Body of pancreas (tissue), 4 donors: Measurements from ENCODE around the gene TMEM150C.

Source experiments
- POLR2A ChIP-seq, 3 donors: fragments of 450-650 bp; IDR thresholded peaks; one replicate each; pipeline ENCODE4 v1.6.1; 2016; ENCODE audit warnings: antibody characterized with exemption in 3 of 3, mild to moderate bottlenecking in 2 of 3
- TF ChIP-seq, protein P1 (sequence below), 7 experiments: fragments of 450-650 bp in 4 of 7; fragments of 200-600 bp in 3 of 7; sonication (generic) in 3 of 7; IDR thresholded peaks; one replicate each; pipeline ENCODE4 v1.5.1; 2016 to 2019; ENCODE audit warnings: antibody characterized with exemption in 7 of 7

DNA sequence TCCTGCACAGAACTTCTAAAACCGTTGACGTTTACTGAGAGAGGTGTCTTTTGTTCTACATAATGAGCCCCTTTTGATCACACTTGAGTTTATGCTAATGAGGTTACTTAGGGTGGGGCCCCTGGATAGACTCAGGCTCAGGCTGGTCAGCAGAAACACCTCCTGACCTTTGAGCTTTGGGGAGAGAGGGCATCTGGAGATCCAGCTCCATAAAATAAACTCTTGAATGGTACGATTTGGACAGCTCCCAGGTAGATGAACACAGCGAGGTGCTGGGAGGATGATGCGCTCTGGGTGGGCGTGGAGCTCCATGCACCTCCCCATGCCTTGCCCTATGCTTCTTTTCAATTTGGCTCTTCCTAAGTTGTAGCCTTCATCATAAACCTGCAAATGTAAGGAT lies 79.4 kb downstream of the TMEM150C start:
- TF ChIP-seq, protein P1, sequence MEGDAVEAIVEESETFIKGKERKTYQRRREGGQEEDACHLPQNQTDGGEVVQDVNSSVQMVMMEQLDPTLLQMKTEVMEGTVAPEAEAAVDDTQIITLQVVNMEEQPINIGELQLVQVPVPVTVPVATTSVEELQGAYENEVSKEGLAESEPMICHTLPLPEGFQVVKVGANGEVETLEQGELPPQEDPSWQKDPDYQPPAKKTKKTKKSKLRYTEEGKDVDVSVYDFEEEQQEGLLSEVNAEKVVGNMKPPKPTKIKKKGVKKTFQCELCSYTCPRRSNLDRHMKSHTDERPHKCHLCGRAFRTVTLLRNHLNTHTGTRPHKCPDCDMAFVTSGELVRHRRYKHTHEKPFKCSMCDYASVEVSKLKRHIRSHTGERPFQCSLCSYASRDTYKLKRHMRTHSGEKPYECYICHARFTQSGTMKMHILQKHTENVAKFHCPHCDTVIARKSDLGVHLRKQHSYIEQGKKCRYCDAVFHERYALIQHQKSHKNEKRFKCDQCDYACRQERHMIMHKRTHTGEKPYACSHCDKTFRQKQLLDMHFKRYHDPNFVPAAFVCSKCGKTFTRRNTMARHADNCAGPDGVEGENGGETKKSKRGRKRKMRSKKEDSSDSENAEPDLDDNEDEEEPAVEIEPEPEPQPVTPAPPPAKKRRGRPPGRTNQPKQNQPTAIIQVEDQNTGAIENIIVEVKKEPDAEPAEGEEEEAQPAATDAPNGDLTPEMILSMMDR (IDR thresholded peaks at IDR 0.05) = no peak
- TF ChIP-seq POLR2A (IDR thresholded peaks at IDR 0.05) = no peak
